C4-2B (cell line): Measurements from ENCODE around the gene CES3.

Experiments used
- ZFX ChIP-seq: fragments of 450-650 bp; IDR thresholded peaks from 2 replicates; pipeline ENCODE4 v1.6.1; 2017
- TF ChIP-seq, protein P1 (sequence below): fragments of 450-650 bp; conservative IDR thresholded peaks from 2 replicates; pipeline ENCODE4 v1.5.1; 2017; ENCODE audit warnings: mild to moderate bottlenecking

DNA sequence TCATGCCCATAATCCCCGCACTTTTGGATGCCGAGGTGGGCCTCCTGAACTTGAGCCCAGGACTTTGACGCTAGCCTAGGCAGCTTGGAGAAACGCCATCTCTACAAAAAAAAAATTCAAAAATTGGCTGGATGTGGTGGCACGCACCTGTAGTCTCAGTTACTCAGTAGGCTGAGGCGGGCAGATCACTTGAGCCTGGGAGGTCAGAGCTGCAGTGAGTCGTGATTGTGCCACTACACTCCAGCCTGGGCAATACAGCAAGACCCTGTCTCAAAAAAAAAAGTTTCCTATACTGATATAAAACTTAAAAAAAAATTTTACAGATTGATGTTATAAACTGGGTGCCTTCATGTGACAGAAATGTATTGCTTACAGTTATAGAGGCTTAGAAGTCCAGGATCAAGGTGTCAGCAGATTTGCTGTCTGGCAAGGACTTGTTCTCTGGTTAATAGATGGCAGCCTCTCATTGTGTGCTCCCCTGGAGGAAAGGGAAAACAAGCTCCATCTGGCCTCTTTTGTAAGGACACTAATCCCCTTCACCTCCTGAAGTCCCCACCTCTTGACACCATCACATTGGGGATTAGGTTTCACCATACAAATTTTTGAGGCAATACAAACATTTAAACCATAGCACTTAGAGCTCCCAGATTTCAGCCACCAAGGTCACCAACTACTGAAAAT lies 8.5 kb upstream of the CES3 start:
- TF ChIP-seq, protein P1, sequence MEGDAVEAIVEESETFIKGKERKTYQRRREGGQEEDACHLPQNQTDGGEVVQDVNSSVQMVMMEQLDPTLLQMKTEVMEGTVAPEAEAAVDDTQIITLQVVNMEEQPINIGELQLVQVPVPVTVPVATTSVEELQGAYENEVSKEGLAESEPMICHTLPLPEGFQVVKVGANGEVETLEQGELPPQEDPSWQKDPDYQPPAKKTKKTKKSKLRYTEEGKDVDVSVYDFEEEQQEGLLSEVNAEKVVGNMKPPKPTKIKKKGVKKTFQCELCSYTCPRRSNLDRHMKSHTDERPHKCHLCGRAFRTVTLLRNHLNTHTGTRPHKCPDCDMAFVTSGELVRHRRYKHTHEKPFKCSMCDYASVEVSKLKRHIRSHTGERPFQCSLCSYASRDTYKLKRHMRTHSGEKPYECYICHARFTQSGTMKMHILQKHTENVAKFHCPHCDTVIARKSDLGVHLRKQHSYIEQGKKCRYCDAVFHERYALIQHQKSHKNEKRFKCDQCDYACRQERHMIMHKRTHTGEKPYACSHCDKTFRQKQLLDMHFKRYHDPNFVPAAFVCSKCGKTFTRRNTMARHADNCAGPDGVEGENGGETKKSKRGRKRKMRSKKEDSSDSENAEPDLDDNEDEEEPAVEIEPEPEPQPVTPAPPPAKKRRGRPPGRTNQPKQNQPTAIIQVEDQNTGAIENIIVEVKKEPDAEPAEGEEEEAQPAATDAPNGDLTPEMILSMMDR = no peak
- TF ChIP-seq ZFX = no peak
